NOMO-1 treated with dmso at 0.1 percent for 144 hours (cell line): ENCODE measurements around the gene DOCK2.

Source experiments
- DNase-seq: peaks from one replicate; lab custom pipeline; 2025; ENCODE audit not compliant: unreplicated experiment; lab: John Stamatoyannopoulos, UW

DOCK2 gene

GRCh38 chr5:169933616-169934015 lies 296.5 kb downstream of the DOCK2 start:
- no peak for DNase-seq

- DNase-seq = no peak
These were observed 297.9 kb downstream of the DOCK2 start for GRCh38 chr5:169934990-169935389.

- no peak for DNase-seq
These were observed 298.7 kb downstream of the DOCK2 start for GRCh38 chr5:169935762-169936161.

- DNase-seq = no peak
These were observed 301.4 kb downstream of the DOCK2 start for GRCh38 chr5:169938439-169938838.

- no peak for DNase-seq
These were observed 302.7 kb downstream of the DOCK2 start for GRCh38 chr5:169939731-169940130.

GRCh38 chr5:169941542-169941941 lies 304.5 kb downstream of the DOCK2 start:
- DNase-seq = no peak

- DNase-seq = no peak
These were observed 305.1 kb downstream of the DOCK2 start for GRCh38 chr5:169942181-169942580.

GRCh38 chr5:169943026-169943425 lies 306.0 kb downstream of the DOCK2 start:
- no peak for DNase-seq

GRCh38 chr5:169944115-169944514 lies 307.0 kb downstream of the DOCK2 start:
- DNase-seq = no peak

- no peak for DNase-seq
These were observed 308.0 kb downstream of the DOCK2 start for GRCh38 chr5:169944922-169945680.

- no peak for DNase-seq
These were observed 308.8 kb downstream of the DOCK2 start for GRCh38 chr5:169945831-169946261.

- no peak for DNase-seq
These were observed 309.7 kb downstream of the DOCK2 start for GRCh38 chr5:169946743-169947295.

- no peak for DNase-seq
These were observed 313.3 kb downstream of the DOCK2 start for GRCh38 chr5:169950333-169950732.

- peak; percentile 73 for DNase-seq
These were observed 316.1 kb downstream of the DOCK2 start for GRCh38 chr5:169953196-169953595.

GRCh38 chr5:169954786-169955185 lies 317.7 kb downstream of the DOCK2 start:
- DNase-seq = no peak

GRCh38 chr5:169956126-169956525 lies 319.1 kb downstream of the DOCK2 start:
- no peak for DNase-seq

- no peak for DNase-seq
These were observed 319.7 kb downstream of the DOCK2 start for GRCh38 chr5:169956756-169957155.

- DNase-seq = no peak
These were observed 321.2 kb downstream of the DOCK2 start for GRCh38 chr5:169958278-169958677.

- DNase-seq = no peak
These were observed 323.6 kb downstream of the DOCK2 start for GRCh38 chr5:169960659-169961058.

GRCh38 chr5:169964246-169964645 lies 327.2 kb downstream of the DOCK2 start:
- no peak for DNase-seq

- no peak for DNase-seq
These were observed 333.3 kb downstream of the DOCK2 start for GRCh38 chr5:169970339-169970738.

- no peak for DNase-seq
These were observed 334.1 kb downstream of the DOCK2 start for GRCh38 chr5:169970911-169971765.
